ENCODE measurements around the gene SMIM44.
A peak's percentile ranks its signal among the peaks of the same experiment; 100 is the strongest.

Gene SMIM44

DNA sequence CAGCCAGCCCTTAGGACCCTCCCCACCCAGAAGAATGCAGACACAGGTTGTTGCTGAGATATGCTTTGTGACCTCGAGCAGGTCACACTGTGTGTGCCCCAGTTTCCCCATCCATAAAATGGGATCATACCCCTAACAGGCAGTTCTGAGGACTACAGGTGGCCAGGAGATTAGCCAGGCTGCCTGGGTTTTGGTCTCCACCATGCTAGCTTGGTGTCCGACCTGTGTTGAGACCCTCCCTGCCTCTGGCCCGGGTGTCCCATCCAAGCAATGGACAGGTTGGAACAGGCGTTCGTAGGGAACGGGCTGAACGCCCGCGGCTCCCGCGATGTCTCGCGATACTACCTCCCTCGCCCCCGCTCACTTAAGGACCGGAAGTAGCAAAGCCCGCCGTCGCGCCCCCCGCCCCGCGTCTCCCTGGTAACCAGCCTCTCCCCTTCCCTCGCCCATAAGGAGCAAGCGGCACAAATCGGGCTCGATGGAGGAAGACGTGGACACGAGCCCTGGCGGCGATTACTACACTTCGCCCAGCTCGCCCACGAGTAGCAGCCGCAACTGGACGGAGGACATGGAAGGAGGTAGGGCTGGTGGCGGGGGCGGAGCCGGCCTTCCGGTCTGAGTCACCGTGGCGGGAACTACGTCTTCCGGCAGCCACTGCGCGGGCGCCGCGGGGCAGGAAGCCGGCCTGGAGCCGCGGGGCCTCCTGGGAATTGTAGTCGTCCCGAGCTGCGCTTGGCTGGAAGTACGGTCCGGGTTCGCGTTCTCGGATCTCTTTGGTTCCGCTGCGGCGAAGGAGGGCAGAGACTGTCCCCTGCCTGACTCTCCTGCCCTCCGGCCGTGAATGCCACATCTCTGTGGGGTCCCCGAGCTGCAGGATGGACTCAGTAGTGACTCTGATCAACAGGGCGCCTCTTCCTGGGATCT lies 48.3 kb downstream of the SMIM44 start:
- no peak for TF ChIP-seq CTCF (IDR thresholded peaks at IDR 0.05; ENCODE audit: low read depth, low read length)
- DNase-seq (ENCODE audit: extremely low read depth, low read depth): peak; percentile 82

GRCh38 chr19:3433805-3434540 lies 49.3 kb downstream of the SMIM44 start:
- no peak for DNase-seq (ENCODE audit: extremely low read depth, low read depth)
- TF ChIP-seq CTCF (IDR thresholded peaks at IDR 0.05; ENCODE audit: low read depth, low read length): no peak

DNA sequence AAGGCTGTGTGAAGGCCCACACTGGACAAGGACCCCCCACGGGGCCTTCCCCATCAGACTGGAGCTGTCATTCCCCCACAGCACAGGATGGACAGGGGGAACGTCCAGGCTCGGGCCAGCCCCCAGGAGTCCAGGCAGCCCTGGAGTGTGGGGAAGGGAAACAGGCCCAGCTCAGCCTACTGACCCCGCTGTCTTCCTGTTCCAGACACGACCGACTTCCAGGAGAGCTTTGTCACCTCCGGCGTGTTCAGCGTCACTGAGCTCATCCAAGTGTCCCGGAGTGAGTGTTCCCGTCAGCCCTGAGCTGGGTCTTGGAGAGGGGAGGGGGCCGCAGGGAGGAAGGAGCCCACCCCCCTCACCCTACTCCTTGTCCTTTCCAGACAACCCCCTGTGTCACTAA lies 49.9 kb downstream of the SMIM44 start:
- TF ChIP-seq CTCF (IDR thresholded peaks at IDR 0.05; ENCODE audit: low read depth, low read length): no peak
- no peak for DNase-seq (ENCODE audit: extremely low read depth, low read depth)

Measured in AG09319 (cell line).